ENCODE results near the gene GNA15. TPM values are rescaled to one million over a fixed set of nuclear protein-coding genes. Genes with fewer than 3 reads are reported as not detected.

The GNA15 gene
- total and polyA plus RNA-seq, 5 donors from 2014 or later, result 4.1 to 43.0 (median 6.8) TPM

- H3K27ac Mint-ChIP-seq, result peak overlapping the region in 1 of 3 donors; percentile 9
- Histone ChIP-seq H3K4me3 (ENCODE audit: low read depth, low read length) (no peak overlapping the region), H3K9me3 (ENCODE audit: control insufficient read depth in 2 of 2, low read length in 2 of 2) (no peaks in the 10 kb centered on the region), H3K36me3 (ENCODE audit: control insufficient read depth, insufficient read depth, low read length) (no peaks in the 10 kb centered on the region), H3K27me3 (ENCODE audit: control insufficient read depth, insufficient read depth, low read length) (no peaks in the 10 kb centered on the region), H3K27ac (ENCODE audit: insufficient read depth, low read length, poor library complexity, severe bottlenecking) (no peak overlapping the region), H3K4me1 (ENCODE audit: control insufficient read depth, insufficient read depth, low read length, poor library complexity, severe bottlenecking) (peaks cover 17% of the 10 kb centered on the region)
- no peaks in the 10 kb centered on the region for H3K9me3 Mint-ChIP-seq
- H3K4me3 Mint-ChIP-seq, result no peak overlapping the region
- peaks cover 0 to 20% (median 9%) of the 10 kb centered on the region in 4 donors for H3K4me1 Mint-ChIP-seq
- ATAC-seq (ENCODE audit: low read depth in 2 of 2), result no peak
- DNase-seq, result no peak
- no peaks in the 10 kb centered on the region for H3K36me3 Mint-ChIP-seq
- peaks cover 22% of the 10 kb centered on the region for H3K27me3 Mint-ChIP-seq
These were observed 33.3 kb upstream of the GNA15 start for GRCh38 chr19:3102239-3103140.

- H3K9me3 Mint-ChIP-seq, result no peaks in the 10 kb centered on the region
- H3K27me3 ChIP-seq (ENCODE audit: control insufficient read depth, insufficient read depth, low read length), result no peaks in the 10 kb centered on the region
- no peak overlapping the region for H3K27ac Mint-ChIP-seq
- no peak overlapping the region for H3K4me3 ChIP-seq (ENCODE audit: low read depth, low read length)
- no peak for ATAC-seq (ENCODE audit: low read depth in 2 of 2)
- no peaks in the 10 kb centered on the region for H3K9me3 ChIP-seq (ENCODE audit: control insufficient read depth in 2 of 2, low read length in 2 of 2)
- H3K36me3 Mint-ChIP-seq, result no peaks in the 10 kb centered on the region
- H3K4me1 Mint-ChIP-seq, result peaks cover 0 to 20% (median 11%) of the 10 kb centered on the region in 4 donors
- H3K4me1 ChIP-seq (ENCODE audit: control insufficient read depth, insufficient read depth, low read length, poor library complexity, severe bottlenecking), result peaks cover 10% of the 10 kb centered on the region
- no peak for DNase-seq
- no peaks in the 10 kb centered on the region for H3K36me3 ChIP-seq (ENCODE audit: control insufficient read depth, insufficient read depth, low read length)
- H3K27ac ChIP-seq (ENCODE audit: insufficient read depth, low read length, poor library complexity, severe bottlenecking), result no peak overlapping the region
- peaks cover 12% of the 10 kb centered on the region for H3K27me3 Mint-ChIP-seq
- H3K4me3 Mint-ChIP-seq, result no peak overlapping the region
These were observed 31.2 kb upstream of the GNA15 start for GRCh38 chr19:3104708-3104983.

GRCh38 chr19:3105641-3106508 lies 30.0 kb upstream of the GNA15 start:
- H3K27ac Mint-ChIP-seq, result no peak overlapping the region
- Histone ChIP-seq H3K27ac (ENCODE audit: insufficient read depth, low read length, poor library complexity, severe bottlenecking) (no peak overlapping the region), H3K9me3 (ENCODE audit: control insufficient read depth in 2 of 2, low read length in 2 of 2) (no peaks in the 10 kb centered on the region), H3K4me1 (ENCODE audit: control insufficient read depth, insufficient read depth, low read length, poor library complexity, severe bottlenecking) (peaks cover 10% of the 10 kb centered on the region), H3K4me3 (ENCODE audit: low read depth, low read length) (no peak overlapping the region), H3K27me3 (ENCODE audit: control insufficient read depth, insufficient read depth, low read length) (no peaks in the 10 kb centered on the region), H3K36me3 (ENCODE audit: control insufficient read depth, insufficient read depth, low read length) (no peaks in the 10 kb centered on the region)
- peaks cover 12% of the 10 kb centered on the region for H3K27me3 Mint-ChIP-seq
- ATAC-seq (ENCODE audit: low read depth in 2 of 2) (no peak), DNase-seq (no peak)
- peaks cover 0 to 24% (median 10%) of the 10 kb centered on the region in 4 donors for H3K4me1 Mint-ChIP-seq
- H3K4me3 Mint-ChIP-seq, result no peak overlapping the region
- no peaks in the 10 kb centered on the region for H3K36me3 Mint-ChIP-seq
- H3K9me3 Mint-ChIP-seq, result no peaks in the 10 kb centered on the region

- Mint-ChIP-seq H3K9me3 (no peaks in the 10 kb centered on the region), H3K27ac (no peak overlapping the region), H3K4me3 (no peak overlapping the region), H3K36me3 (no peaks in the 10 kb centered on the region), H3K4me1 (peaks cover 0 to 25% (median 10%) of the 10 kb centered on the region in 4 donors), H3K27me3 (peaks cover 12% of the 10 kb centered on the region)
- H3K4me1 ChIP-seq (ENCODE audit: control insufficient read depth, insufficient read depth, low read length, poor library complexity, severe bottlenecking), result peaks cover 10% of the 10 kb centered on the region
- no peak for ATAC-seq (ENCODE audit: low read depth in 2 of 2)
- H3K27me3 ChIP-seq (ENCODE audit: control insufficient read depth, insufficient read depth, low read length), result no peaks in the 10 kb centered on the region
- H3K9me3 ChIP-seq (ENCODE audit: control insufficient read depth in 2 of 2, low read length in 2 of 2), result no peaks in the 10 kb centered on the region
- no peak overlapping the region for H3K27ac ChIP-seq (ENCODE audit: insufficient read depth, low read length, poor library complexity, severe bottlenecking)
- H3K36me3 ChIP-seq (ENCODE audit: control insufficient read depth, insufficient read depth, low read length), result no peaks in the 10 kb centered on the region
- no peak for DNase-seq
- H3K4me3 ChIP-seq (ENCODE audit: low read depth, low read length), result no peak overlapping the region
These were observed 29.2 kb upstream of the GNA15 start for GRCh38 chr19:3106509-3107141.

- ATAC-seq (ENCODE audit: low read depth in 2 of 2) (no peak), DNase-seq (no peak)
- Mint-ChIP-seq H3K36me3 (no peaks in the 10 kb centered on the region), H3K4me1 (peaks cover 0 to 25% (median 10%) of the 10 kb centered on the region in 4 donors), H3K9me3 (no peaks in the 10 kb centered on the region), H3K4me3 (peak overlapping the region in 1 of 4 donors; percentile 8), H3K27ac (no peak overlapping the region), H3K27me3 (peaks cover 8% of the 10 kb centered on the region)
- Histone ChIP-seq H3K36me3 (ENCODE audit: control insufficient read depth, insufficient read depth, low read length) (no peaks in the 10 kb centered on the region), H3K4me1 (ENCODE audit: control insufficient read depth, insufficient read depth, low read length, poor library complexity, severe bottlenecking) (peaks cover 10% of the 10 kb centered on the region), H3K9me3 (ENCODE audit: control insufficient read depth in 2 of 2, low read length in 2 of 2) (no peaks in the 10 kb centered on the region), H3K27ac (ENCODE audit: insufficient read depth, low read length, poor library complexity, severe bottlenecking) (no peak overlapping the region), H3K27me3 (ENCODE audit: control insufficient read depth, insufficient read depth, low read length) (no peaks in the 10 kb centered on the region), H3K4me3 (ENCODE audit: low read depth, low read length) (no peak overlapping the region)
These were observed 28.2 kb upstream of the GNA15 start for GRCh38 chr19:3107658-3108057.

GRCh38 chr19:3108775-3109174 lies 27.1 kb upstream of the GNA15 start:
- Histone ChIP-seq H3K36me3 (ENCODE audit: control insufficient read depth, insufficient read depth, low read length) (no peaks in the 10 kb centered on the region), H3K4me3 (ENCODE audit: low read depth, low read length) (no peak overlapping the region), H3K9me3 (ENCODE audit: control insufficient read depth in 2 of 2, low read length in 2 of 2) (no peaks in the 10 kb centered on the region), H3K27me3 (ENCODE audit: control insufficient read depth, insufficient read depth, low read length) (no peaks in the 10 kb centered on the region), H3K4me1 (ENCODE audit: control insufficient read depth, insufficient read depth, low read length, poor library complexity, severe bottlenecking) (peaks cover 8% of the 10 kb centered on the region), H3K27ac (ENCODE audit: insufficient read depth, low read length, poor library complexity, severe bottlenecking) (no peak overlapping the region)
- no peaks in the 10 kb centered on the region for H3K36me3 Mint-ChIP-seq
- H3K27me3 Mint-ChIP-seq, result peaks cover 6% of the 10 kb centered on the region
- no peak overlapping the region for H3K4me3 Mint-ChIP-seq
- peak; percentile 57 to 64 for ATAC-seq (ENCODE audit: low read depth in 2 of 2)
- peak overlapping the region; percentile 66 to 90 (median 71) for H3K27ac Mint-ChIP-seq
- peak; percentile 60 to 72 (median 66) for DNase-seq
- no peaks in the 10 kb centered on the region for H3K9me3 Mint-ChIP-seq
- peaks cover 0 to 23% (median 9%) of the 10 kb centered on the region in 4 donors for H3K4me1 Mint-ChIP-seq

GRCh38 chr19:3109491-3109890 lies 26.3 kb upstream of the GNA15 start:
- peaks cover 4% of the 10 kb centered on the region for H3K4me1 ChIP-seq (ENCODE audit: control insufficient read depth, insufficient read depth, low read length, poor library complexity, severe bottlenecking)
- no peaks in the 10 kb centered on the region for H3K27me3 ChIP-seq (ENCODE audit: control insufficient read depth, insufficient read depth, low read length)
- no peaks in the 10 kb centered on the region for H3K9me3 Mint-ChIP-seq
- H3K36me3 Mint-ChIP-seq, result no peaks in the 10 kb centered on the region
- DNase-seq, result no peak
- H3K9me3 ChIP-seq (ENCODE audit: control insufficient read depth in 2 of 2, low read length in 2 of 2), result no peaks in the 10 kb centered on the region
- H3K27me3 Mint-ChIP-seq, result no peaks in the 10 kb centered on the region
- H3K4me1 Mint-ChIP-seq, result peaks cover 0 to 17% (median 5%) of the 10 kb centered on the region in 4 donors
- no peak overlapping the region for H3K4me3 Mint-ChIP-seq
- H3K36me3 ChIP-seq (ENCODE audit: control insufficient read depth, insufficient read depth, low read length), result no peaks in the 10 kb centered on the region
- H3K4me3 ChIP-seq (ENCODE audit: low read depth, low read length), result no peak overlapping the region
- no peak overlapping the region for H3K27ac ChIP-seq (ENCODE audit: insufficient read depth, low read length, poor library complexity, severe bottlenecking)
- H3K27ac Mint-ChIP-seq, result no peak overlapping the region
- no peak for ATAC-seq (ENCODE audit: low read depth in 2 of 2)
